Mesenchymal stem cell (in vitro differentiated cells and primary cell): ENCODE data around the gene GPHN.
A peak's percentile ranks its signal among the peaks of the same experiment; 100 is the strongest.

Experiments
- DNase-seq: peaks from one replicate; pipeline ENCODE4 v3.0.0-alpha.2; 2013
- H2AFZ ChIP-seq: one replicate; pipeline ENCODE4 v1.6.1; 2013; ENCODE audit warnings: low read depth, mild to moderate bottlenecking, control low read depth, inconsistent platforms, low read length, moderate library complexity
- H2AK5ac ChIP-seq: 2 replicates; pipeline ENCODE4 v1.6.1; 2013; ENCODE audit warnings: low read length, moderate library complexity, mild to moderate bottlenecking, inconsistent platforms; ENCODE audit not compliant: severe bottlenecking
- H2BK120ac ChIP-seq: one replicate; pipeline ENCODE4 v1.6.1; 2013; ENCODE audit warnings: low read depth, mild to moderate bottlenecking, inconsistent platforms, low read length, moderate library complexity
- H2BK12ac ChIP-seq, 2 experiments: one replicate each; pipeline ENCODE4 v1.6.1; 2013; ENCODE audit warnings: inconsistent platforms in 2 of 2, low read length in 2 of 2, mild to moderate bottlenecking in 2 of 2, moderate library complexity in 2 of 2, control low read depth in 1 of 2
- H2BK15ac ChIP-seq: one replicate; pipeline ENCODE4 v1.6.1; 2013; ENCODE audit warnings: mild to moderate bottlenecking, low read depth, inconsistent platforms; ENCODE audit not compliant: poor library complexity, severe bottlenecking
- H2BK5ac ChIP-seq: 2 replicates; pipeline ENCODE4 v1.6.1; 2013; ENCODE audit warnings: low read depth, mild to moderate bottlenecking, low read length, control low read depth, inconsistent platforms; ENCODE audit not compliant: poor library complexity, severe bottlenecking
- H3K14ac ChIP-seq, 2 experiments: one replicate each; pipeline ENCODE4 v1.6.1; 2013; ENCODE audit warnings: inconsistent platforms in 2 of 2, low read length in 2 of 2, control low read depth in 1 of 2, mild to moderate bottlenecking in 1 of 2, moderate library complexity in 1 of 2
- H3K18ac ChIP-seq, 2 experiments: one replicate each; pipeline ENCODE4 v1.6.1; 2013; ENCODE audit warnings: inconsistent platforms in 2 of 2, low read length in 2 of 2, control low read depth in 1 of 2, low read depth in 1 of 2, mild to moderate bottlenecking in 1 of 2
- H3K23ac ChIP-seq, 2 experiments: one replicate each; pipeline ENCODE4 v1.6.1; 2013; ENCODE audit warnings: inconsistent platforms in 2 of 2, low read length in 2 of 2, mild to moderate bottlenecking in 2 of 2, moderate library complexity in 2 of 2, control low read depth in 1 of 2
- H3K27ac ChIP-seq: 2 replicates; pipeline ENCODE4 v1.5.1; 2013; ENCODE audit warnings: mild to moderate bottlenecking, moderate library complexity, low read length, control low read depth, inconsistent platforms; ENCODE audit not compliant: poor library complexity, severe bottlenecking
- H3K27me3 ChIP-seq, 2 experiments: 2 replicates each; pipeline versions ENCODE4 v1.6.1 to v1.7.0; 2013; ENCODE audit warnings: low read length in 2 of 2, mild to moderate bottlenecking in 2 of 2, moderate library complexity in 2 of 2, control low read depth in 1 of 2, inconsistent platforms in 1 of 2; ENCODE audit not compliant: control insufficient read depth in 1 of 2, insufficient read depth in 1 of 2
- H3K36me3 ChIP-seq, 2 experiments: 2 replicates each; pipeline versions ENCODE4 v1.6.1 to v1.7.0; 2013; ENCODE audit warnings: low read length in 2 of 2, control low read depth in 1 of 2, inconsistent platforms in 1 of 2, low read depth in 1 of 2, mild to moderate bottlenecking in 1 of 2; ENCODE audit not compliant: insufficient read depth in 2 of 2, control insufficient read depth in 1 of 2
- H3K4ac ChIP-seq, 2 experiments: one replicate each; pipeline ENCODE4 v1.6.1; 2013; ENCODE audit warnings: inconsistent platforms in 2 of 2, low read length in 2 of 2, mild to moderate bottlenecking in 2 of 2, moderate library complexity in 2 of 2, control low read depth in 1 of 2, low read depth in 1 of 2
- H3K4me1 ChIP-seq: 2 replicates; pipeline ENCODE4 v1.6.1; 2013; ENCODE audit warnings: low read depth, low read length, control low read depth; ENCODE audit not compliant: control insufficient read depth, insufficient read depth
- H3K4me2 ChIP-seq: 2 replicates; pipeline ENCODE4 v1.6.1; 2013; ENCODE audit warnings: low read length, mild to moderate bottlenecking, inconsistent platforms; ENCODE audit not compliant: poor library complexity, severe bottlenecking
- H3K4me3 ChIP-seq, 2 experiments: 2 replicates each; pipeline versions ENCODE4 v1.5.1 to v1.7.0; 2013; ENCODE audit warnings: low read length in 2 of 2, mild to moderate bottlenecking in 2 of 2, control low read depth in 1 of 2, low read depth in 1 of 2; ENCODE audit not compliant: insufficient read depth in 1 of 2
- H3K79me1 ChIP-seq: replicated peaks from 2 replicates; pipeline ENCODE4 v1.6.1; 2013; ENCODE audit warnings: mild to moderate bottlenecking, control low read depth, low read length, inconsistent platforms; ENCODE audit not compliant: poor library complexity, severe bottlenecking
- H3K9ac ChIP-seq: 2 replicates; pipeline ENCODE4 v1.7.0; 2013; ENCODE audit warnings: mild to moderate bottlenecking, low read length, moderate library complexity
- H3K9me3 ChIP-seq: 2 replicates; pipeline ENCODE4 v1.7.0; 2013; ENCODE audit warnings: mild to moderate bottlenecking, low read length; ENCODE audit not compliant: control insufficient read depth
- H4K8ac ChIP-seq: one replicate; pipeline ENCODE4 v1.6.1; 2013; ENCODE audit warnings: inconsistent platforms, mild to moderate bottlenecking, low read length, moderate library complexity
- H4K91ac ChIP-seq: one replicate; pipeline ENCODE4 v1.6.1; 2013; ENCODE audit warnings: mild to moderate bottlenecking, low read length, inconsistent platforms
- WGBS: methylation state at CpG from one replicate; pipeline ENCODE4 v1.1.7; 2013; ENCODE audit warnings: mixed read lengths; 5-methylcytosine and 5-hydroxymethylcytosine counted together

Gene GPHN

GRCh38 chr14:66965831-66966230 lies 457.9 kb downstream of the GPHN start:
- H2AFZ ChIP-seq: no peak overlapping the region
- H3K9me3 ChIP-seq: peaks cover 7% of the 10 kb centered on the region
- peak; percentile 43 for DNase-seq
- H2BK5ac ChIP-seq: no peak overlapping the region
- H2AK5ac ChIP-seq: no peak overlapping the region
- H3K4ac ChIP-seq: no peak overlapping the region
- no peak overlapping the region for H3K4me3 ChIP-seq
- H3K79me1 ChIP-seq: no peaks in the 10 kb centered on the region
- H3K23ac ChIP-seq: no peak overlapping the region
- H2BK120ac ChIP-seq: no peak overlapping the region
- no peak overlapping the region for H3K4me2 ChIP-seq
- no peaks in the 10 kb centered on the region for H3K27me3 ChIP-seq
- no peak overlapping the region for H3K14ac ChIP-seq
- H2BK15ac ChIP-seq: no peak overlapping the region
- no peak overlapping the region for H3K9ac ChIP-seq
- H2BK12ac ChIP-seq: no peak overlapping the region
- no peaks in the 10 kb centered on the region for H3K4me1 ChIP-seq
- no peak overlapping the region for H4K8ac ChIP-seq
- no peak overlapping the region for H4K91ac ChIP-seq
- no peaks in the 10 kb centered on the region for H3K36me3 ChIP-seq
- no peak overlapping the region for H3K27ac ChIP-seq
- no peak overlapping the region for H3K18ac ChIP-seq

DNA sequence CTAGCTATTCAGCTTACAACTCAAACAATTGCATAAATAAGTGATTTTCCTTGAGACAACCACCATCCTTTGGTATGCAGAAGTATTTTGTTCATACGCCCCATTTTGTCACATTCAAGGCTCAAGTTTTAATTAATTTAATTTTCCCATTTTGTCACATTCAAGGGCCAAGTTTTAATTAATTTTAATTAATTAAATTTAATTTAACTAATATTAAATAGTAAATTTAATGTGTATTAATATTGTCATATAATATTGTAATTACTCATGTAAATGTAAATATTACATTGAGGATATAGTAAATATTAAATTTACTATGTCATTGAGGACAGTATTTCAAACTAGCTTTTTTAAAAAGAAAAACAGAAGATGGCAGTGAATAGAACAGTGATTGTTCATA lies 464.5 kb downstream of the GPHN start:
- DNase-seq: no peak
- no peak overlapping the region for H2BK12ac ChIP-seq
- no CpG with 5 or more reads among the region's 1 CpG for WGBS

DNA sequence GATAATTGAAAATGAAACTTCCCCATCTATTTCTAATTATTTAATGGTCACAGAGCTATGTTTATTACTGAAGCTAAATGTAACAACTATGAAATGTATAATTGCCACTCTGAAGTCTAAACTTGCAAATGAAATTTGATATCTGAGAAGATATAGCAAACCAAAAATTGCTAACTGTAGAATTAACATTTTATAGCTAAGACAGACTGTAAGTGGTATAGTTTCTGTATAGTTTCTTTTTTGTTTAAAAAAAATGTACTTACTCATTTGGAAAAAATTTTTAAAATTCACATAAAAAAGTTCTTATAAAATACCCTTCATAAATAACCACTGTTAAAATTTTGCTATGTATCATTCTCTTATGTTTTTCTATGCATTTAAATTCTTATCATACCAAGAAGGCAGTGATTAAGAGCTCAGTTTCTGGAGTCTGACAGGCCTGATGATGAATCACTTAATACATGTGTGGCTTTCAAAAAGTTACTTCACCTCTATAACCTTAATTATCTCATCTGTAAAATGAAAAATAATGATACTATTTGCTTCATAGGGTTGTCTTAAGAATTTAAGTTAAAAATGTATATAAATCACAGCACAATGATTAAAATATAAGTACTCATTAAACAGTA lies 466.6 kb downstream of the GPHN start:
- Histone ChIP-seq H3K23ac (no peak overlapping the region), H2BK5ac (no peak overlapping the region), H3K14ac (no peak overlapping the region), H2BK15ac (no peak overlapping the region), H3K4me1 (peaks cover 1% of the 10 kb centered on the region), H3K79me1 (no peaks in the 10 kb centered on the region), H4K8ac (no peak overlapping the region), H3K36me3 (no peaks in the 10 kb centered on the region), H3K4me3 (no peak overlapping the region), H3K9me3 (no peaks in the 10 kb centered on the region), H2AFZ (no peak overlapping the region), H3K4me2 (no peak overlapping the region), H3K27me3 (no peaks in the 10 kb centered on the region), H3K4ac (no peak overlapping the region), H4K91ac (no peak overlapping the region), H2BK120ac (no peak overlapping the region), H3K9ac (no peak overlapping the region), H3K27ac (no peak overlapping the region), H2AK5ac (no peak overlapping the region), H2BK12ac (no peak overlapping the region), H3K18ac (no peak overlapping the region)
- no peak for DNase-seq

More for the DNA sequence above, 464.5 kb downstream of the GPHN start:
- H2BK5ac ChIP-seq: no peak overlapping the region
- no peak overlapping the region for H2BK120ac ChIP-seq
- H3K27me3 ChIP-seq: no peaks in the 10 kb centered on the region
- no peak overlapping the region for H3K18ac ChIP-seq
- no peak overlapping the region for H3K23ac ChIP-seq
- H3K14ac ChIP-seq: no peak overlapping the region
- H3K4me1 ChIP-seq: peaks cover 1% of the 10 kb centered on the region
- H3K4ac ChIP-seq: no peak overlapping the region
- no peak overlapping the region for H4K8ac ChIP-seq
- H4K91ac ChIP-seq: no peak overlapping the region
- no peak overlapping the region for H2AK5ac ChIP-seq
- no peak overlapping the region for H3K27ac ChIP-seq
- no peaks in the 10 kb centered on the region for H3K9me3 ChIP-seq
- H3K79me1 ChIP-seq: no peaks in the 10 kb centered on the region
- no peak overlapping the region for H3K9ac ChIP-seq
- no peaks in the 10 kb centered on the region for H3K36me3 ChIP-seq
- H2AFZ ChIP-seq: no peak overlapping the region
- no peak overlapping the region for H3K4me2 ChIP-seq
- H2BK15ac ChIP-seq: no peak overlapping the region
- H3K4me3 ChIP-seq: no peak overlapping the region

GRCh38 chr14:66975251-66975650 lies 467.3 kb downstream of the GPHN start:
- H2AK5ac ChIP-seq: no peak overlapping the region
- H3K9ac ChIP-seq: no peak overlapping the region
- H3K4me2 ChIP-seq: no peak overlapping the region
- H4K91ac ChIP-seq: no peak overlapping the region
- no peaks in the 10 kb centered on the region for H3K79me1 ChIP-seq
- DNase-seq: no peak
- no peak overlapping the region for H3K14ac ChIP-seq
- no peak overlapping the region for H3K4me3 ChIP-seq
- H3K9me3 ChIP-seq: no peaks in the 10 kb centered on the region
- H3K36me3 ChIP-seq: no peaks in the 10 kb centered on the region
- H3K4me1 ChIP-seq: peaks cover 1% of the 10 kb centered on the region
- 100% methylated on average over 1 of the region's 2 CpGs for WGBS
- no peak overlapping the region for H2BK120ac ChIP-seq
- H3K23ac ChIP-seq: no peak overlapping the region
- no peak overlapping the region for H2AFZ ChIP-seq
- H2BK5ac ChIP-seq: no peak overlapping the region
- H3K27me3 ChIP-seq: no peaks in the 10 kb centered on the region
- H2BK15ac ChIP-seq: no peak overlapping the region
- no peak overlapping the region for H3K27ac ChIP-seq
- no peak overlapping the region for H2BK12ac ChIP-seq
- no peak overlapping the region for H3K18ac ChIP-seq
- no peak overlapping the region for H3K4ac ChIP-seq
- H4K8ac ChIP-seq: no peak overlapping the region
